ENCODE data around the gene FOXRED2. TPM values are rescaled to one million over a fixed set of nuclear protein-coding genes. Genes with fewer than 3 reads are reported as not detected.

FOXRED2 gene
- total and polyA plus RNA-seq, 2 donors (not counting 1 experiment from before 2014, with no cell fraction given), result 0.86 to 7.4 TPM

DNA sequence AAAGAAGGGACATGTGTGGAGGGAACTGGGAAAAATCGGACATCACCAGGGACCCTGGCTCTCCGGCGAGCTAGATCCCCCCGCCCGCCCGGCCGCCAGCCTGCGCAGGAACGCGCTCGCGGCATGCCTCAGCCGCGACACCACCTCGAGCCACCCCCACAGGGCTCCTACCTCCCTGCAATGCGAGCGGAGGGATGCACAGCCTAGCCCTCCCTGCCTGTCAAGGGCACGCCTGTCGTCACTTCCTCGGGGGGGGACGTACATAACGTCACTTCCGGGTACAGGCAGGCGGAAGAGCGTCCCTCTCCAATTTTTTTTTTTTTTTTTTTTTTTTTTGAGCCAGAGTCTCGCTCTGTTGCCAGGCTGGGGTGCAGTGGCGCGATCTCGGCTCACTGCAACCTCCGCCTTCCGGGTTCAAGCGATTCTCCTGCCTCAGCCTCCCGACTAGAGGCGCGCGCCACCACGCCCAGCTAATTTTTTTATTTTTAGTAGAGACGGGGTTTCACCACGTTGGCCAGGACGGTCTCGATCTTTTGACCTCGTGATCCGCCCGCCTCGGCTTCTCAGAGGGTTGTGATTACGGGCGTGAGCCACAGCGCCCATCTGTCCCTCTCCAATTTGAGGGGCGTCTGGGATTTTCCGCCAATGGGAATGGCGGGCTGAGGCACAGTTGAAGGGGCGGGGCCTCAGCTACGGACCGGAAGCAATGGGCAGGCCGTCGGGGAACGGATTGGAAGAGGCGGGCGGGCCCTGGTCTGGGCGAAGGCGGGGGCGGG is 25.3 kb downstream of the FOXRED2 start, which contains the start of gene TXN2:
TXN2 (minus strand) TSS at position 248 of the 776 bp plus-strand sequence. CDS start 803 bp downstream, outside the sequence.
- Histone ChIP-seq H3K4me3 (ENCODE audit: control extremely low read depth in 1 of 5, extremely low read depth in 1 of 5, insufficient read depth in 1 of 5, low read depth in 2 of 5, low read length in 4 of 5) (peak within 1 kb of the TSS; percentile 82 to 90 (median 86)), H2AFZ (ENCODE audit: insufficient read depth, low read depth, low read length, poor library complexity, severe bottlenecking) (peak within 1 kb of the TSS; percentile 97), H3K79me2 (ENCODE audit: control insufficient read depth, insufficient read depth, low read length) (peaks cover 27% of the 10 kb centered on the region), H3K4me1 (ENCODE audit: control insufficient read depth in 2 of 2, insufficient read depth in 2 of 2, low read length in 2 of 2) (peaks cover 11 to 18% of the 10 kb centered on the region in 2 donors), H3K9me3 (ENCODE audit: control extremely low read depth in 1 of 3, control insufficient read depth in 2 of 3, insufficient read depth in 1 of 3, low read length in 2 of 3) (no peaks in the 10 kb centered on the region), H3K27me3 (replicated peaks in 1 of 4; ENCODE audit: control extremely low read depth in 1 of 4, control insufficient read depth in 3 of 4, insufficient read depth in 4 of 4, low read length in 3 of 4) (no peaks in the 10 kb centered on the region), H3K36me3 (replicated peaks in 1 of 2; ENCODE audit: control extremely low read depth in 1 of 2, control insufficient read depth in 1 of 2, extremely low read depth in 1 of 2, insufficient read depth in 2 of 2, low read length in 1 of 2) (peaks cover 0 to 27% of the 10 kb centered on the region in 2 experiments), H3K4me2 (replicated peaks; ENCODE audit: low read depth, low read length, poor library complexity, severe bottlenecking) (peak within 1 kb of the TSS; percentile 80), H3K27ac (ENCODE audit: low read length in 2 of 2) (peak within 1 kb of the TSS; percentile 95 to 98), H3K9ac (ENCODE audit: low read length) (peak within 1 kb of the TSS; percentile 90), H4K20me1 (ENCODE audit: control insufficient read depth, insufficient read depth, low read length, poor library complexity, severe bottlenecking) (no peaks in the 10 kb centered on the region)
- H3K4me3 Mint-ChIP-seq, result peak within 1 kb of the TSS; percentile 95
- peak; percentile 98 for DNase-seq
- under 1% methylated on average over 48 of the region's 62 CpGs for WGBS (ENCODE audit: insufficient coverage)
- H3K27ac Mint-ChIP-seq, result peak within 1 kb of the TSS; percentile 93
- ChIA-PET POLR2A (interaction anchor here (0.6 to 2.1 kb wide), 17 partner anchors 11 to 1005 kb away, joined by 3 to 11 read pairs (median 6); partner anchors contain the start of genes FOXRED2, IFT27 and MYH9), CTCF (interaction anchor here (0.9 to 29.7 kb wide), 3 partner anchors 11 to 178 kb away, joined by 3 to 607 read pairs (median 11); no protein-coding TSS in a partner anchor)
- H3K4me1 Mint-ChIP-seq, result peaks cover 17% of the 10 kb centered on the region
- ATAC-seq (ENCODE audit: low read depth), result peak; percentile 87
- no peaks in the 10 kb centered on the region for H3K9me3 Mint-ChIP-seq (ENCODE audit: insufficient read depth)
- H3K27me3 Mint-ChIP-seq, result no peaks in the 10 kb centered on the region
- intact Hi-C loops (cut with micrococcal nuclease), result loop anchor here (1.0 kb wide), 6 partner anchors 26 to 242 kb away; partner anchors contain the start of genes APOL2, EIF3D and FOXRED2
- no peak for TF ChIP-seq EZH2 (IDR thresholded peaks at IDR 0.05; ENCODE audit: borderline replicate concordance, insufficient read depth, low read depth, low read length, poor library complexity, severe bottlenecking)
- TF ChIP-seq, protein P1, sequence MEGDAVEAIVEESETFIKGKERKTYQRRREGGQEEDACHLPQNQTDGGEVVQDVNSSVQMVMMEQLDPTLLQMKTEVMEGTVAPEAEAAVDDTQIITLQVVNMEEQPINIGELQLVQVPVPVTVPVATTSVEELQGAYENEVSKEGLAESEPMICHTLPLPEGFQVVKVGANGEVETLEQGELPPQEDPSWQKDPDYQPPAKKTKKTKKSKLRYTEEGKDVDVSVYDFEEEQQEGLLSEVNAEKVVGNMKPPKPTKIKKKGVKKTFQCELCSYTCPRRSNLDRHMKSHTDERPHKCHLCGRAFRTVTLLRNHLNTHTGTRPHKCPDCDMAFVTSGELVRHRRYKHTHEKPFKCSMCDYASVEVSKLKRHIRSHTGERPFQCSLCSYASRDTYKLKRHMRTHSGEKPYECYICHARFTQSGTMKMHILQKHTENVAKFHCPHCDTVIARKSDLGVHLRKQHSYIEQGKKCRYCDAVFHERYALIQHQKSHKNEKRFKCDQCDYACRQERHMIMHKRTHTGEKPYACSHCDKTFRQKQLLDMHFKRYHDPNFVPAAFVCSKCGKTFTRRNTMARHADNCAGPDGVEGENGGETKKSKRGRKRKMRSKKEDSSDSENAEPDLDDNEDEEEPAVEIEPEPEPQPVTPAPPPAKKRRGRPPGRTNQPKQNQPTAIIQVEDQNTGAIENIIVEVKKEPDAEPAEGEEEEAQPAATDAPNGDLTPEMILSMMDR (IDR thresholded peaks at IDR 0.05), result no peak

All from B cell (primary cell).